Measurements from ENCODE around the gene PLCB1.

- no peak for TF ChIP-seq CTCF (IDR thresholded peaks at IDR 0.05; ENCODE audit: low read depth, low read length)
- no peak for TF ChIP-seq POLR2A (IDR thresholded peaks at IDR 0.05; ENCODE audit: extremely low read depth, insufficient read length)
- TF ChIP-seq MYC (IDR thresholded peaks at IDR 0.05; ENCODE audit: low read depth, low read length): no peak
- no peak for TF ChIP-seq MAX (IDR thresholded peaks at IDR 0.05; ENCODE audit: low read depth, low read length)
Measured at GRCh38 chr20:8447262-8448120, 315.4 kb downstream of the PLCB1 start.
